ENCODE measurements around the gene ARL13A.
"Not testable (repeated sequence)": the region's sequence is repeated elsewhere in the genome, so short reads cannot be mapped to it uniquely, and the experiment has no call there.

ARL13A gene

DNA sequence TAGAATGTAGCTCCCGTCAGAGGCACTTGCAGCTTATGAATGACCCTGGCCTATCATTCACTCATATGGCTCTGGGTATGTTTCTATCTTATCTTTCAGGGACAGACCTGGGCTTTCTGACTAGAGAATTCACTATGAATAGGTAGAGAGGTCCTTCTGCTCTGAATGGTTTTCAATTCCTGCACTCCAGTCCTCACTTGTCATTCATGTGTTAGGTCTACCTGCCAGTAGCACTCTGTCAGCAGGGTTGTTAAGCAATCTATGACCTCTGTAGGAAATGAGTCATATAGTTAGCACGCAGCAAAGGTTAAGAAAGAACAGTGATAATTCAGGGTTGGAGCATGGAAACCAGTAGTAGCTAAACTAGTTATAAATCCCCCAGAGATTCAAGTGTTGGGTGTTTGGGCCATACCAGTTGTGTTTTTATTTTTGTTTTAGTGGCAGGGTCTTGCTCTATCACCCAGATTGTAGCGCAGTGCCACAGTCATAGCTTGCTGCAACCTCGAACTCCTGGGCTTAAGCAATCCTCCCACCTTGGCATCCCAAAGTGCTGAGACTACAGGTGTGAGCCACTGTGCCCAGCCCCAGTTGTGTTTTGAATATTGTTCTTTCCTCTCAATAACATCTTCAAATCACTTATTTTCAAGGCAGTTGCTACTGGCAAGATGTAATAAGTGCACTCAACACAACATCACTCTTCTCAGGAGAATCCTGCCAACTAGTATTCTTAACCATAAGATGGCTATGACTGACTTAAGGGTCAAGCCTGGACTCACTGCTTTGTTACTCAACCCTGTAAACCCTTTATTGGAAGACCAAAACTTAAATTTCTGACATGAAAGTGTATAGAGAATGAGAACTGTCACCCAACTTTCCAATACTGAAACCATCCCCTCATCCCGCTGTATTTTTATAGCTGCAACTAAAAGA, 25.1 kb downstream of the ARL13A start:
- DNase-seq: no peak

DNA sequence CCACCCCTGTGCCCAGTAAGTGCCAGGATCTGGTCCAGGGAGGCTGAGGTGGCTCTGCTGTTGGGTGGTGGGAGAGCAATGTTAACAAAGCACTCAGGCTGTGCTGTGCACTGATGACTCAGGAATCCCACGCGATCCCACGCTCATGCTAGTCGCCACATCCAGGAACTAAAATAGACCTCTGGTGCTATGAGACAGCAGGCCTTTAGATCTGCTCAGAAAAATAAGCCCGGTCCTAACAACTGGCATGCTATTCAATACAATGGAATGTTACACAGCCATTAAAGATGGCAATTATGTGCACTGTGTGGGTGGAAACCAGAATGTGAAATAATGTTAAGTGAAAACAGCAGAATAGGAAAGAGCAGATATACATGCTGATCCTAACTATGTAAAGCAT, 26.0 kb downstream of the ARL13A start:
- DNase-seq: no peak

DNA sequence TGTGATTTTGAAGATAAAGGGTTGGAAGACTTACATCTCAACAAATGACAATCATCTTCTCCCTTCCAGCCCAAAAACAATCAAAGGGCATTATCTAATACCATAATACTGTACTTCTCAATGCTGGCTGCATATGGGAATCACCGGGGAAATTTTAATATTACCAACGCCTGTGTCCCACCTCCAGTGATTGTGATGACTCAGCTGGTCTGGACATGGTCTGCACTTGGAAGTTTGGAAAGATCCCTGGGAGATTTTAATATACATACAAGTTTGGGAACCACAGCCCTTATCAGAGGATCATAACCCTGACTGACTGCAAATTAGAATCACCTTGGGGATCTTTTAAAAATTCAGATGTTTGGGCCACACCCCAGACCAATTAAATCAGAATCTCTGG, 29.9 kb downstream of the ARL13A start:
- DNase-seq: no peak

DNA sequence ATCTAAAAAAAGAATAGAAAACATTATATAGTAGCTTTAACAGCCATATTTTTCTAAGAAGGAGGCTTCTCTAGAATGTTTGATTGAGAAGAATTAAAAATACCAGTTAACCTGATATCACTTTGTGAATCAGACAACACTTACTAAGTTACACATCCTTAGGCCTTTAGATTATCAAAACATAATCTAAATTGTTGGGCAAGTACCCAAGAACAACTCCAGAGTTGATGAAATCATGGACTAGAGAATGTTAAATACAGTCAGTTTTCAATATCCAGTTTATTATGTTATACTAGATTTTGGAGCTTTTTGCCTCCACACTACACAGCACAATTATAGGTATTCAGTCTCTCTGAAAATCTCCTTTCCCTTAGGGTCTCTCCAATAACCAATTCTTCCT, 39.6 kb downstream of the ARL13A start:
- DNase-seq: no peak

DNA sequence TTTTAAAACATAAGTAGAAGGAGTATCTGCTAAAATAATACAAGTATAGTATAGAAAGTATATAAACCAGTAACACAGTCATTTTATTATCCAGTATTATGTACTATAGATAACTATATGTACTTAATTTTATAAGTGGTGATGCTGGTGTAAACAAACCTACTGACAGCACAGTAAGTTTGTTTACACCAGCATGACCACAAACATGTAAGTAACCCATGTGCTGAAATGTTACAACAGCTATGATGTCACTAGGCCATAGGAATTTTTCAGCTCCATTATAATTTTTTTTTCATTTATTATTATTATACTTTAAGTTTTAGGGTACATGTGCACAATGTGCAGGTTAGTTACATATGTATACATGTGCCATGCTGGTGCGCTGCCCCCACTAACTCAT, 42.5 kb downstream of the ARL13A start:
- DNase-seq: not testable (repeated sequence)

DNA sequence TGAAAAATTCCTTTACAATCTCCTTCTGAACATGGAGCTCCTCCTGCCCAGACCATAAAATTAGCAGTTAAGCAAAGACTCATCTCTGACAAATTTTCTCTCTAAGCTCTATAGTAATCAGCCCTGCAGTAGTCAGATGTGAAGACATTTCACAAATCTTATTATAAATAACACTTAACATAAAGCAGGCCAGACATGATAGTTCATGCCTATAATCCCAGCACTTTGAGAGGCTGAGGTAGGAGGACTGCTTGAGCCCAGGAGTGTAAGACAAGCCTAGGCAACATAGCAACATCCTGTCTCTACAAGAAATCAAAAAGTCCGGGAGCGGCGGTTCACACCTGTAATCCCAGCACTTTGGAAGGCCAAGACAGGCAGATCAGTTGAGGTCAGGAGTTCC, 52.5 kb downstream of the ARL13A start:
- no peak for DNase-seq

DNA sequence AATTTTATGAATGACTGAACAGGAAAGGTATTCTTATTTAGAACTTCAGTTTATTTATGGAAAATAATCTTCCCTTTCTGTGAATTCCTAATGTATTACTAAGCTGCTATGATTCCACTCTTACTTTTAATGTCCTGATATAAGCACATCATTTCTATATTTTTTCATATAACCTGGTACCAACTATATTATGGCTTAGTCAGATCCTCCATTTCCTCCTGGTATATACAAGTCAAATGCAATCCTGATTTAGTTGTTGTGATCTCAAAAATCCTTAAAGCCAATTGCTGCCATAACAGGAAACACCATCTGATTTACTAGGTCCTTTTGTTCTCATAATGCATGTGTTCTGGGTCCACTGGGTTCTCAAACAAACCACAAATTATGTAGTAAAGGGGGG, 55.6 kb downstream of the ARL13A start:
- DNase-seq: no peak

DNA sequence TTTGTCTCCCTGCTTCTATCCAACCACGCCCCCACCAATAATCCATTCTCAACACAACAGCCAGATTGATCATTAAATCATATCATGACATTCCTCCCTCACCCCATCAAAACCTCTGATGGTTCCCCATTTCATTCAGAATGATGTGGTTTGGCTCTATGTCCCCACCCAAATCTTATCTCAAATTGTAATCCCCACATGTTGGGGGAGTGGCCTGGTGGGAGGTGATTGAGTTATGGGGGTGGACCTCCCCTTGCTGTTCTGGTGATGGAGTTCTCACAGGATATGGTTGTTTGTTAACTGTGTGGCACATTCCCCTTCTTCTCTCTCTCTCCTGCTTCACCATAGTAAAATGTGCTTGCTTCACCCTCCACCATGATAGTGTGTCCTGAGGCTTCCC, 59.1 kb downstream of the ARL13A start:
- no peak for DNase-seq

DNA sequence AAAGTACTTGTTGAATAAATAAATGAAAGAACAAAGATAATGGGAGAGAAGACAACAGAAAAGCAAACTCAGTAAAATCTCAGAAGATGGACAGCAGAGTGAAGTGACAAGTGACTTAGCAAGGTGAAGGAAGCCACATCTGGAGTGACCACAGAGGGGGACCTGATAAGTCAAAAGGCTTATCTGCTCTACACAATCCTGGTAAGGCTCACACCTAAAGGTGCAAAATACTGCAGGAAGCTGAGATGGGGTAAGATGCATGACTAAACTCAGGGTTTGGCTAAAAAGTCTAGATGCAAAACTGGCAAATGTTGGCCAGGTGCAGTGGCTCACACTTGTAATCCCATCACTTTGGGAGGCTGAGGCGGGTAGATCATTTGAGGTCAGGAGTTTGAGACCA, 60.2 kb downstream of the ARL13A start:
- no peak for DNase-seq

DNA sequence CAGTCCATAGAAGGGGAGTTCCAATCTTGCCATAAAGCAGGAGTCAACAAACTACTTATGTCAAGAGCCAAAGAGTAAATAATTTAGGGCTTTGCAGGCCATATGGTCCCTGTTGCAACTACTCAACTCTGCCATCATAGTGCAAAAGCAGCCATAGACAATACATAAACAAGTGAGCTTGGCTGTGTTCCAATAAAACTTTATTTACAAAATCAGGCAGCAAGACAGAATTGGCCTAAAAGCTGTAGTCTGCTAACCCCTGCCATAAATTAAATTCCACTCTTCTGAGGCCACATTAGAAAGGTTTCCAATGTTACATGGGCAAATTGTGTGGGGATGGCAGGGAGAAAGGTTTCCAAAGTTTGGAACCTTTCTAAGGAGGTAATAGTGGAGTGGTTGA, 67.7 kb downstream of the ARL13A start:
- DNase-seq: no peak

DNA sequence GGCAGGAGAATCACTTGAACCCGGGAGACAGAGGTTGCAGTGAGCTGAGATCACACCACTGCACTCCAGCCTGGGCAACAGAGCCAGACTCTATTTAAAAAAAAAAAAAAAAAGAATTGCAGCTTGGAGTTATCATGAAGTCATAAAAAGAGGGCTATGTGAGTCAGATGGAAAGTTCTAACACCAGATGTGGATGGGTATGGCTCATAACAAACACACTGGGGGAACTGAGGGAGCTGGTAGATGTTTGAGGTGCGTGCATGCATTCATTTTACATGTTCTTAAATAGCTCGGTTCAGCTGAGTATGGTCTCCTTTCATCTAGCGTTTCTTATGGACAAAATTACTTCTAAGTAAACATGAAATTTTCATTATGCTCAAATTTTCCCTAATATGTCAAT, 70.7 kb downstream of the ARL13A start:
- DNase-seq: no peak
